ENCODE results near the gene KLRC1.

DNA sequence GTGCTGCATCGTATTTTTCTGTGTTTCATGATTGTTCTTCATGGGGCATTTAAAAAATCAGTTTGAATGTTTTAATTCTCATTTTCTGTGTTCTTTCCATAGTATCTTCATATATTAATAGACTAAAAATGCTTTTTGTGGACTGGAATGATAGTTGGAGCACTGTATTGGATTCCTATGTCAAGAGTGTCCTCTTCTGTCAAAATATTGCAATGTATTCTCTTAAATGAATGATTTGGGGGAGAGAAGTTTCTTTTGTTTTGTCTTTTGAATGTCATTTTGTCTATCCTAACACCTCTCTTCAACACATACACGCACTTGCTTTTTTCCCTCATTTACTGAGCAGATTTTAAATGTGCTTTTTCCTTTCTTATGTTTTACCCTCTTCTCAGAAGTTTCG is 47.9 kb upstream of the KLRC1 start:
- TF ChIP-seq, protein P1, sequence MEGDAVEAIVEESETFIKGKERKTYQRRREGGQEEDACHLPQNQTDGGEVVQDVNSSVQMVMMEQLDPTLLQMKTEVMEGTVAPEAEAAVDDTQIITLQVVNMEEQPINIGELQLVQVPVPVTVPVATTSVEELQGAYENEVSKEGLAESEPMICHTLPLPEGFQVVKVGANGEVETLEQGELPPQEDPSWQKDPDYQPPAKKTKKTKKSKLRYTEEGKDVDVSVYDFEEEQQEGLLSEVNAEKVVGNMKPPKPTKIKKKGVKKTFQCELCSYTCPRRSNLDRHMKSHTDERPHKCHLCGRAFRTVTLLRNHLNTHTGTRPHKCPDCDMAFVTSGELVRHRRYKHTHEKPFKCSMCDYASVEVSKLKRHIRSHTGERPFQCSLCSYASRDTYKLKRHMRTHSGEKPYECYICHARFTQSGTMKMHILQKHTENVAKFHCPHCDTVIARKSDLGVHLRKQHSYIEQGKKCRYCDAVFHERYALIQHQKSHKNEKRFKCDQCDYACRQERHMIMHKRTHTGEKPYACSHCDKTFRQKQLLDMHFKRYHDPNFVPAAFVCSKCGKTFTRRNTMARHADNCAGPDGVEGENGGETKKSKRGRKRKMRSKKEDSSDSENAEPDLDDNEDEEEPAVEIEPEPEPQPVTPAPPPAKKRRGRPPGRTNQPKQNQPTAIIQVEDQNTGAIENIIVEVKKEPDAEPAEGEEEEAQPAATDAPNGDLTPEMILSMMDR (IDR thresholded peaks at IDR 0.05; ENCODE audit: low read depth, low read length, poor library complexity, severe bottlenecking), result no peak
- no peak for TF ChIP-seq EZH2phosphoT487 (IDR thresholded peaks at IDR 0.05; ENCODE audit: borderline replicate concordance, low read length)

Measured in DOHH2 (cell line).